Transverse colon (tissue), 4 donors: ENCODE data around the gene LEMD1. TPM values are rescaled to one million over a fixed set of nuclear protein-coding genes. Genes with fewer than 3 reads are reported as not detected.

Experiments
- DNase-seq: peaks from one replicate; pipeline ENCODE4 v3.0.0-alpha.2; 2019
- H3K27ac ChIP-seq, 4 donors: fragments of 200-600 bp; sonication (generic); 2 replicates each; pipeline ENCODE4 v1.5.1; 2016 to 2018; ENCODE audit warnings: inconsistent platforms in 4 of 4
- H3K27me3 ChIP-seq: fragments of 200-600 bp; sonication (generic); 2 replicates; pipeline ENCODE4 v1.5.1; 2017; ENCODE audit warnings: inconsistent platforms
- H3K36me3 ChIP-seq, 4 donors: fragments of 200-600 bp; sonication (generic); 2 replicates each; pipeline ENCODE4 v1.5.1; 2017 to 2019; ENCODE audit warnings: inconsistent platforms in 4 of 4
- H3K4me1 ChIP-seq, 4 donors: fragments of 200-600 bp; sonication (generic); 2 replicates each; pipeline ENCODE4 v1.5.1; 2017 to 2020; ENCODE audit warnings: inconsistent platforms in 4 of 4
- H3K4me3 ChIP-seq, 4 donors: fragments of 200-600 bp; sonication (generic); 1 replicate in 1 of 4; 2 replicates in 3 of 4; pipeline versions ENCODE4 v1.5.1 to v1.6.1; 2017 to 2019; ENCODE audit warnings: inconsistent platforms in 4 of 4
- H3K9me3 ChIP-seq, 2 donors: fragments of 200-600 bp; sonication (generic); 2 replicates each; pipeline ENCODE4 v1.5.1; 2017 to 2019; ENCODE audit warnings: inconsistent platforms in 2 of 2
- CTCF ChIP-seq, 5 experiments: fragments of 200-600 bp in 3 of 5; fragments of 450-650 bp in 2 of 5; sonication (generic) in 3 of 5; IDR thresholded peaks; 1 replicate in 2 of 5; 2 replicates in 3 of 5; pipeline ENCODE4 v1.5.1; 2016 to 2017; ENCODE audit warnings: antibody characterized with exemption in 5 of 5, inconsistent platforms in 3 of 5, mild to moderate bottlenecking in 2 of 5, moderate library complexity in 1 of 5
- EP300 ChIP-seq: sonication (generic); formaldehyde crosslinking; IDR thresholded peaks from one replicate; pipeline ENCODE4 v1.6.1; 2017; ENCODE audit warnings: antibody characterized with exemption, low read depth
- POLR2A ChIP-seq: fragments of 450-650 bp; IDR thresholded peaks from one replicate; pipeline ENCODE4 v1.6.1; 2016; ENCODE audit warnings: antibody characterized with exemption, mild to moderate bottlenecking, moderate library complexity
- POLR2AphosphoS5 ChIP-seq, 3 donors: sonication (generic); formaldehyde crosslinking; IDR thresholded peaks; one replicate each; pipeline ENCODE4 v1.6.1; 2016; ENCODE audit warnings: antibody characterized with exemption in 3 of 3
- WGBS, 2 donors: methylation state at CpG; one replicate each; pipeline ENCODE4 v1.1.5; 2018; ENCODE audit warnings: low coverage in 1 of 2; 5-methylcytosine and 5-hydroxymethylcytosine counted together
- in situ Hi-C, 4 donors: fragments of 200-750 bp; cut with MboI; loops; one replicate each; pipeline versions ENCODE4 v1.15.0 to v1.15.1; 2017; ENCODE audit warnings: low sequenced_read_pairs in 3 of 4, low pct_ligation_motif_present in 1 of 4, low pct_unique_long_range_greater_than_20kb in 1 of 4
- intact Hi-C: fragments of 100-400 bp; cut with DNase I; formaldehyde crosslinking; loops from one replicate; pipeline ENCODE4 v1.15.1; 2023; ENCODE audit warnings: low total_unique reads
- total RNA-seq, 4 donors: library from RNA; depleted of rRNA; stranded (reverse); fragments of >200 nt; gene quantifications; one replicate each; pipeline ENCODE4 v1.1.0, GENCODE V29; 2016

LEMD1 gene
- total RNA-seq, 4 donors from 2014 or later: not detected

- Histone ChIP-seq H3K27ac (no peak overlapping the region), H3K4me1 (peaks cover 0 to 15% (median 9%) of the 10 kb centered on the region in 4 donors), H3K9me3 (no peaks in the 10 kb centered on the region), H3K27me3 (peaks cover 30% of the 10 kb centered on the region), H3K4me3 (no peak overlapping the region), H3K36me3 (no peaks in the 10 kb centered on the region)
- no peak for DNase-seq
- in situ Hi-C loops: no loop called here
- 26 to 59% methylated on average over 3 to 18 of the region's 19 CpGs for WGBS, 2 donors
- intact Hi-C loops: no loop called here
- TF ChIP-seq POLR2AphosphoS5 (IDR thresholded peaks at IDR 0.05) (no peak), EP300 (no peak), POLR2A (no peak), CTCF (IDR thresholded peaks at IDR 0.05) (no peak)
Observed at GRCh38 chr1:205447457-205448341, 25.8 kb upstream of the LEMD1 start.

- DNase-seq: no peak
- Histone ChIP-seq H3K4me3 (no peak overlapping the region), H3K9me3 (no peaks in the 10 kb centered on the region), H3K27ac (no peak overlapping the region), H3K27me3 (peaks cover 21% of the 10 kb centered on the region), H3K4me1 (peaks cover 2 to 24% (median 12%) of the 10 kb centered on the region in 4 donors), H3K36me3 (no peaks in the 10 kb centered on the region)
- in situ Hi-C loops (no loop called here), intact Hi-C loops (no loop called here)
- WGBS, 2 donors: 76 to 89% methylated on average over 6 to 9 of the region's 9 CpGs
- no peak for TF ChIP-seq POLR2AphosphoS5 (IDR thresholded peaks at IDR 0.05)
- TF ChIP-seq EP300: no peak
Observed at GRCh38 chr1:205446828-205447227, 25.0 kb upstream of the LEMD1 start.

- WGBS, 2 donors: 77% methylated on average over 5 of the region's 5 CpGs; no CpG with 5 or more reads in 1 of the 2 donors
- H3K27me3 ChIP-seq: peaks cover 10% of the 10 kb centered on the region
- no peak for DNase-seq
- H3K4me1 ChIP-seq: peaks cover 10 to 36% (median 24%) of the 10 kb centered on the region in 4 donors
- H3K9me3 ChIP-seq: no peaks in the 10 kb centered on the region
- H3K27ac ChIP-seq: peak overlapping the region in 2 of 4 donors; percentile 8 to 39
- TF ChIP-seq POLR2A (no peak), CTCF (IDR thresholded peaks at IDR 0.05) (no peak), EP300 (no peak), POLR2AphosphoS5 (IDR thresholded peaks at IDR 0.05) (no peak)
- intact Hi-C loops (no loop called here), in situ Hi-C loops (no loop called here)
- no peaks in the 10 kb centered on the region for H3K36me3 ChIP-seq
- H3K4me3 ChIP-seq: no peak overlapping the region
Observed at GRCh38 chr1:205445646-205445935, 23.7 kb upstream of the LEMD1 start.

GRCh38 chr1:205444931-205445645 is 23.2 kb upstream of the LEMD1 start:
- in situ Hi-C loops: no loop called here
- intact Hi-C loops: no loop called here
- H3K36me3 ChIP-seq: no peaks in the 10 kb centered on the region
- WGBS, 2 donors: 41 to 46% methylated on average over 6 to 18 of the region's 18 CpGs
- H3K27ac ChIP-seq: peak overlapping the region in 2 of 4 donors; percentile 20 to 43
- peaks cover 12 to 40% (median 28%) of the 10 kb centered on the region in 4 donors for H3K4me1 ChIP-seq
- H3K4me3 ChIP-seq: peak overlapping the region in 2 of 4 donors; percentile 18 to 26
- TF ChIP-seq POLR2AphosphoS5 (IDR thresholded peaks at IDR 0.05) (peak in 1 of 3 donors; percentile 13), CTCF (IDR thresholded peaks at IDR 0.05) (no peak), POLR2A (no peak), EP300 (no peak)
- peaks cover 5% of the 10 kb centered on the region for H3K27me3 ChIP-seq
- H3K9me3 ChIP-seq: no peaks in the 10 kb centered on the region
- peak; percentile 35 for DNase-seq
